Measurements from ENCODE around the gene ZNF831. TPM values are rescaled to one million over a fixed set of nuclear protein-coding genes. Genes with fewer than 3 reads are reported as not detected.

Gene ZNF831
- total RNA-seq, 1 experiment from 2014 or later, result 0.15 TPM

- Histone ChIP-seq H3K9me3 (ENCODE audit: control insufficient read depth in 1 of 2, insufficient read depth in 1 of 2, low read depth in 1 of 2, low read length in 2 of 2) (peaks cover 0 to 6% of the 10 kb centered on the region in 2 experiments; a peak in 1 of 4 replicates), H4K20me1 (ENCODE audit: insufficient read depth) (no peaks in the 10 kb centered on the region), H3K36me3 (ENCODE audit: control insufficient read depth in 1 of 2, insufficient read depth in 2 of 2, low read length in 2 of 2) (no peaks in the 10 kb centered on the region), H3K9ac (ENCODE audit: low read length) (no peak overlapping the region), H3K79me2 (ENCODE audit: insufficient read depth, low read length) (no peaks in the 10 kb centered on the region), H3K27ac (ENCODE audit: low read depth, low read length) (no peak overlapping the region), H3K4me3 (replicated peaks in 1 of 2; ENCODE audit: low read depth in 1 of 2, low read length in 2 of 2) (no peak overlapping the region), H3K4me1 (ENCODE audit: control insufficient read depth in 1 of 2, insufficient read depth in 2 of 2, low read length in 2 of 2) (no peaks in the 10 kb centered on the region), H3K4me2 (ENCODE audit: low read length) (no peak overlapping the region), H3K27me3 (ENCODE audit: insufficient read depth, low read length) (peaks cover 17% of the 10 kb centered on the region; the same call in 1 of the 2 replicates), H3K9me2 (ENCODE audit: insufficient read depth) (no peaks in the 10 kb centered on the region), H2AFZ (ENCODE audit: low read depth, low read length, poor library complexity, severe bottlenecking) (no peak overlapping the region)
- ChIA-PET RAD21 (ENCODE audit: low non-redundant PET in 1 of 2, low total read pairs in 2 of 2, uncharacterized antibody in 2 of 2, unreplicated experiment in 2 of 2) (no interaction called here), POLR2A (no interaction called here), CTCF (no interaction called here)
- intact Hi-C loops (cut with micrococcal nuclease), result no loop called here
- DNase-seq (ENCODE audit: low read depth, low spot score) (no peak), ATAC-seq (no peak)
- no TSS peak for BruUV-seq (replicated peaks)
- TF ChIP-seq POLR2A (IDR thresholded peaks at IDR 0.05; ENCODE audit: borderline replicate concordance, extremely low read depth, insufficient read depth, insufficient read length) (no peak), EGR1 (IDR thresholded peaks at IDR 0.05; ENCODE audit: low read depth) (no peak), CEBPB (IDR thresholded peaks at IDR 0.05; ENCODE audit: low read depth) (no peak), EZH2phosphoT487 (IDR thresholded peaks at IDR 0.05; ENCODE audit: borderline replicate concordance) (no peak), POLR2AphosphoS5 (IDR thresholded peaks at IDR 0.05; ENCODE audit: low read depth, low read length) (no peak), ZNF274 (IDR thresholded peaks at IDR 0.05; ENCODE audit: low read depth, low read length) (no peak), JUND (IDR thresholded peaks at IDR 0.05) (no peak), ELF1 (IDR thresholded peaks at IDR 0.05; ENCODE audit: borderline replicate concordance, low read depth) (no peak), YY1 (IDR thresholded peaks at IDR 0.05; ENCODE audit: extremely low read depth, insufficient replicate concordance, low read depth, low read length) (no peak), CTCF (IDR thresholded peaks at IDR 0.05 in 2 of 3, conservative IDR thresholded peaks at IDR 0.05 in 1 of 3; ENCODE audit: borderline replicate concordance in 1 of 3, insufficient read depth in 1 of 3, low read depth in 2 of 3, low read length in 2 of 3) (no peak), MAX (IDR thresholded peaks at IDR 0.05) (no peak), SIN3A (IDR thresholded peaks at IDR 0.05; ENCODE audit: low read depth) (no peak), TCF7L2 (IDR thresholded peaks at IDR 0.05; ENCODE audit: borderline replicate concordance, extremely low read depth, insufficient read depth, insufficient read length) (no peak), ZFX (IDR thresholded peaks at IDR 0.05) (no peak), SP1 (IDR thresholded peaks at IDR 0.05; ENCODE audit: low read depth) (no peak), SRF (IDR thresholded peaks at IDR 0.05; ENCODE audit: low read depth) (no peak), FOSL1 (IDR thresholded peaks at IDR 0.05; ENCODE audit: low read depth) (no peak), CBX3 (IDR thresholded peaks at IDR 0.05; ENCODE audit: low read depth) (no peak), ZBTB33 (IDR thresholded peaks at IDR 0.05; ENCODE audit: extremely low read depth, insufficient replicate concordance, low read length) (no peak)
- TF ChIP-seq, protein P1, sequence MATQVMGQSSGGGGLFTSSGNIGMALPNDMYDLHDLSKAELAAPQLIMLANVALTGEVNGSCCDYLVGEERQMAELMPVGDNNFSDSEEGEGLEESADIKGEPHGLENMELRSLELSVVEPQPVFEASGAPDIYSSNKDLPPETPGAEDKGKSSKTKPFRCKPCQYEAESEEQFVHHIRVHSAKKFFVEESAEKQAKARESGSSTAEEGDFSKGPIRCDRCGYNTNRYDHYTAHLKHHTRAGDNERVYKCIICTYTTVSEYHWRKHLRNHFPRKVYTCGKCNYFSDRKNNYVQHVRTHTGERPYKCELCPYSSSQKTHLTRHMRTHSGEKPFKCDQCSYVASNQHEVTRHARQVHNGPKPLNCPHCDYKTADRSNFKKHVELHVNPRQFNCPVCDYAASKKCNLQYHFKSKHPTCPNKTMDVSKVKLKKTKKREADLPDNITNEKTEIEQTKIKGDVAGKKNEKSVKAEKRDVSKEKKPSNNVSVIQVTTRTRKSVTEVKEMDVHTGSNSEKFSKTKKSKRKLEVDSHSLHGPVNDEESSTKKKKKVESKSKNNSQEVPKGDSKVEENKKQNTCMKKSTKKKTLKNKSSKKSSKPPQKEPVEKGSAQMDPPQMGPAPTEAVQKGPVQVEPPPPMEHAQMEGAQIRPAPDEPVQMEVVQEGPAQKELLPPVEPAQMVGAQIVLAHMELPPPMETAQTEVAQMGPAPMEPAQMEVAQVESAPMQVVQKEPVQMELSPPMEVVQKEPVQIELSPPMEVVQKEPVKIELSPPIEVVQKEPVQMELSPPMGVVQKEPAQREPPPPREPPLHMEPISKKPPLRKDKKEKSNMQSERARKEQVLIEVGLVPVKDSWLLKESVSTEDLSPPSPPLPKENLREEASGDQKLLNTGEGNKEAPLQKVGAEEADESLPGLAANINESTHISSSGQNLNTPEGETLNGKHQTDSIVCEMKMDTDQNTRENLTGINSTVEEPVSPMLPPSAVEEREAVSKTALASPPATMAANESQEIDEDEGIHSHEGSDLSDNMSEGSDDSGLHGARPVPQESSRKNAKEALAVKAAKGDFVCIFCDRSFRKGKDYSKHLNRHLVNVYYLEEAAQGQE (IDR thresholded peaks at IDR 0.05; ENCODE audit: low read depth), result no peak
Observed at GRCh38 chr20:59123678-59124255, 39.9 kb upstream of the ZNF831 start.
